HG02970 (cell line): ENCODE data around the gene CLCN1.

Source experiments
- ATAC-seq: cut with Tn5 transposase; IDR thresholded peaks from one replicate; pipeline ENCODE4 v1.9.1; 2021; ENCODE audit warnings: mild to moderate bottlenecking, moderate library complexity, moderate number of reproducible peaks; ENCODE audit not compliant: unreplicated experiment, low FRiP score

The CLCN1 gene

GRCh38 chr7:143290293-143290692 is 25.6 kb upstream of the CLCN1 start:
- ATAC-seq, result no peak

DNA sequence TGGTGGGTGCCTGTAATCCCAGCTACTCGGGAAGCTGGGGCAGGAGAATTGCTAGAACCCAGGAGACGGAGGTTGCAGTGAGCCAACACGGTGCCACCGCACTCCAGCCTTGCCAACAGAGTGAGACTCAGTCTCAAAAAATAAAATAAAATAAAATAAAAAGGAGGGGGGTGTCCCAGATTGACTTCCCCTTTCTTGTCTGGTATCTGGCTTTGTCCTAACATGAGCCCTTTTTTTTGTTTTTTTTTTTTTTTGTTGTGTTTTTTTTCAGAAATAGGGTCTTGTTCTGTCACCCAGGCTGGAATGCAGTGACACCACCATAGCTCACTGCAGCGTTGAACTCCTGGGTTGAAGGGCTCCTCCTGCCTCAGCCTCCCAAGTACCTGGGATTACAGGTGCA is 23.0 kb upstream of the CLCN1 start:
- ATAC-seq, result no peak

GRCh38 chr7:143295870-143296269 is 20.0 kb upstream of the CLCN1 start:
- no peak for ATAC-seq

- ATAC-seq, result no peak
Observed at GRCh38 chr7:143296686-143297085, 19.2 kb upstream of the CLCN1 start.

- no peak for ATAC-seq
Observed at GRCh38 chr7:143299346-143299745, 16.6 kb upstream of the CLCN1 start.

GRCh38 chr7:143299840-143300239 is 16.1 kb upstream of the CLCN1 start:
- ATAC-seq, result no peak

DNA sequence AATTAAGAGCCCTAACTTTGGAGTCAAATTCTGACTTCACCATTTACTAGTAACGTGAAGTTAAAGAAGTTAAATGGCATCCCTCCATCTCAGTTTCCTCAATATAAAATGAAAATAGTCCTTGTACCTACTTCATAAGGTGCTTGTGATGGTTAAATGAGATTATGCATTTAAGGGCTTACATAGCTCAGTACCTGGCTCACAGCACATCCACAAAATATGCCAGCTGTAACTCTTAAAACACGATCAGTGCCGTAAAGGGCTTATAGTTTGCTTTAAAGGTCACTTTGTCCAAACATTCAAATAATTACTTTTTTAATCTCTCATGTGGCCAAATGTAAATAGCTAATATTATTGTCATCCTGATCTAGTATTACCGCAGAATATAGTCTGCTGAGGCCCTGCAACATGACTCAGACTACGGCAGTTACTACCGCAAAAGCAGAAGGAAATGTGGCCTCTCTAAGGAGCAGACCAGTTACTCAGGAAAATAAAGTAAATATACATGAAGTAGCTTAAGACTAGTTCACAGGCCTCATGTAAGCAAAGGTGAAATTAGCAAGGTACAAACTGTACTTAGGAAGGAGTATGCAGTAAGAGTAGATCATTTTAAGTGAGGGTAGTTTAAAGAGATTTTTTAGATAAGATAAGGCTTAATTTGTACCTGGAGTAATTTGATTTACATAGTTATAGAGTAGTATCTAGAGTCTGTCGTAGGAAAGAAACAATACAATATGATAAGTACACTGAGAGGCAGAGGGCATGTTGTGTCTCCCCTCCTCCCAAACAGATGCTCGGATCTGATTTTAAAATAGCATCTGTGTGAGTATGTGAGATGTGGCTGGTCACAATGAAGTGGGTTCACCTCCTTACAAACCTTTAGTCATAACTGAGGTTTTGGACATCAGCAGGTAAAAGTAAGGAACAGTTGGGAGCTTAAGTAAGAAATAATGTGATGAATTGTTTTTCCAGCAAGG is 14.7 kb upstream of the CLCN1 start:
- ATAC-seq, result no peak

- no peak for ATAC-seq
Observed at GRCh38 chr7:143303733-143304132, 12.2 kb upstream of the CLCN1 start.

- no peak for ATAC-seq
Observed at GRCh38 chr7:143304938-143305337, 11.0 kb upstream of the CLCN1 start.

- ATAC-seq, result no peak
Observed at GRCh38 chr7:143305423-143306070, 10.4 kb upstream of the CLCN1 start.

DNA sequence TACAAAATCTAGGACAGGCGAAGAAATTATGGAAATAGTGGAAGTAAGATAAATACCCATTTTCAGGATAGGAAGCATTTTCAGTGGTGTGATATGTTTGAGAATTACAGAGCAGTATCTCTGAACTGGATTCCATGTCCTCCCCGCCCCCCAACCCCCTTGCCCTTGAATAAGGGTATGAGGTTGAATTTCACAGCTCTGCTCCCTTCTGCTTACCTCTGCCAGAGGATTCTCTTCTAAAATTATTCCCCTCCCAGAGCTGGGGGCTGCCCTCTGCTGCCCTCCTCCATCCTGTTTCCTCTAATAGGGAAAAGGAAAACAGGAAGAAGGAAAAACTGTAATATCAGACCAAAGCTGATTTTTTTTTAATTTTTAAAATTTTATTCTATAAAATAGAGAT is 7.3 kb upstream of the CLCN1 start:
- ATAC-seq, result no peak

DNA sequence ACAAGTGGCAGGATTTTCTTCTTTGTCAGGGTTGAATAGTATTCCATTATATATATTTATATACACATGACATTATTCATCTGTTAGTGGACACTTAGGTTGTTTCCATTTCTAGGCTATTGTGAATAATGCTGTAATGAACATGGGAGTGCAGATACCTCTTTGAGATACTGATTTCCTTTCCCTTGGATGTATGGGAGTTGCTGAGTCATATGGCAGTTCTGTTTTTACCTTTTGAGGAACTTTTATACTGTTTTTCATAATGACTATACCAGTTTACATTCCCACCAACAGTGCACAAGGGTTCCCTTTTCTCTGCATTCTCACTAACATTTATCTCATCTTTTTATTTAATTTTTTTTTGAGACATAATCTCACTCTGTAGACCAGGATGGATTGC is 1.8 kb upstream of the CLCN1 start:
- ATAC-seq, result no peak

GRCh38 chr7:143316492-143316891 is 581 bp downstream of the CLCN1 start:
- ATAC-seq, result no peak

- no peak for ATAC-seq
Observed at GRCh38 chr7:143318661-143319060, 2.8 kb downstream of the CLCN1 start.

GRCh38 chr7:143320620-143321019 is 4.7 kb downstream of the CLCN1 start:
- ATAC-seq, result no peak

GRCh38 chr7:143321242-143321641 is 5.3 kb downstream of the CLCN1 start:
- ATAC-seq, result no peak

DNA sequence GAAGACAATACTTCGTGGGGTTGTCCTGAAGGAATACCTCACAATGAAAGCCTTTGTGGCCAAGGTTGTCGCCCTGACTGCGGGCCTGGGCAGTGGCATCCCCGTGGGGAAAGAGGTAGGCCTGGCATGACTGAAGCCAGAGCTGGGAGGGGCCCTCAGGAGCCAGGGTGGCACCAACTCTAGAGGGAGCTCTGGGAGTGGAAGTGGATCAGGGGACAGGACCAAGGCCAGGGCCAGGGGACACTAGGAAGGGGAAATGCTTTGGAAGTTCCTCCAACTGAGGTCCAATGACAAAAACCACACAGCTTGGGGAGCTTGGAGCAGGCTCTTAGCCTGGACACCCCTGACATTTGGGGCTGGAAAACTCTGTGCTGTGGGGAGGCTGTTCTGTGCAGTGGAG is 5.8 kb downstream of the CLCN1 start:
- no peak for ATAC-seq

DNA sequence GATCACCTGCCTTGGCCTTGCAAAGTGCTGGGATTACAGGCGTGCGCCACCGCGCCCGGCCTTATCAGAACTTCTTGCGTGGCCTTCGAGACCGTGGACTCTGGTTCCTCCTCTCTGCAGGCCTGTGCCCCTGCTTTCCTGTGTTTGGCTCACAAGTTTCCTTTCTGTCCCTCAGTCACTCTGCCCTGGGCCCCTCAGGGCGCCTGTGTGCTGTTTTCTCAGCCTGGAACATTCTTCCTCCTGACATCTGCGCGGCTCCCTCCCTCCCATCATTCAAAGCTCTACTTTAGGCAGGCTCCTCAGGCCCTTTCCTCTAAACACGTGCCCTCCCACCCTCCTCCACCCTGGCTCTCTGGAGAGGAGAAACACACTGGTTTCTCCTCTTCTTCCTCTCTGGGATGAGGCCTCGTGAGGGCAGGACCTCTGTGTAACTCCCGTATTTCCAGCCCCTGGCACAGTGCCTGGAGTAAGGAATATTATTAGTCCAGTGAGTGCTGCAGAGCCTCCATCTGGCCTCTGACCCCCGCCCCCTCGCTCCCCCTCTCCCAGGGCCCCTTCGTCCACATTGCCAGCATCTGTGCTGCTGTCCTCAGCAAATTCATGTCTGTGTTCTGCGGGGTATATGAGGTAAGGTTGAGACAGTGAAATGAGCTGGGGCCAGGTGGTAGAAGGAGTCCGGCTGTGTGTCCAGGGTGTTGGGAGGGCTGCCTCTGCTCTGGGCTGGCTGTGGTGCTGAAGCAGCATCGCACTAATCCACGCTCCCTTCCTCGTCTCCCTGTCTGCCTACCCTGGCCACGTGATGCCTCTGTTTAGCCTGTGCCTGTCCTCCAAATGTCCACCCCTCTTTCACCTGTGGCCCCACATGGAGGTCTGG is 7.1 kb downstream of the CLCN1 start:
- ATAC-seq, result no peak

DNA sequence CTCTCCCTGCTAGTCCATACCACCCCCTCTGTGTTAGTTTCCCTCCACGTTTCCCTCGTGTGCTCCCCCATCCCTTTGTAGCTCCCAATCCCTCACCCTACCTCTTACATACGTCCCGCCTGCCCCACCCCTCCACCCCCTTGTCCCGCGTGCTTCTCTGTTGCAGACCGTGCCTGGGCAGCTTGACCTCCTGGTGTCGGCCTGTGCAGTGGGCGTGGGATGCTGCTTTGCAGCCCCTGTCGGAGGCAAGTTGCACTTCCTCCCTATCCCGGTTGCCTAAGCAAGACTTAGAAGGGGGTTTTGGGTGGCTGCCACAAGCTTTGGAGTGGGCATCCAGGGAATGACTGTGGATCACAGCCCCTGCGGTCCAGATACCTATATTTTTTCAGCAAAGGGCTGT is 7.7 kb downstream of the CLCN1 start:
- no peak for ATAC-seq

- no peak for ATAC-seq
Observed at GRCh38 chr7:143325240-143325639, 9.3 kb downstream of the CLCN1 start.

- ATAC-seq, result no peak
Observed at GRCh38 chr7:143327903-143328302, 12.0 kb downstream of the CLCN1 start.
